ENCODE data around the gene SHPK.
"Not testable (repeated sequence)": the region's sequence is repeated elsewhere in the genome, so short reads cannot be mapped to it uniquely, and the experiment has no call there.

Gene SHPK

DNA sequence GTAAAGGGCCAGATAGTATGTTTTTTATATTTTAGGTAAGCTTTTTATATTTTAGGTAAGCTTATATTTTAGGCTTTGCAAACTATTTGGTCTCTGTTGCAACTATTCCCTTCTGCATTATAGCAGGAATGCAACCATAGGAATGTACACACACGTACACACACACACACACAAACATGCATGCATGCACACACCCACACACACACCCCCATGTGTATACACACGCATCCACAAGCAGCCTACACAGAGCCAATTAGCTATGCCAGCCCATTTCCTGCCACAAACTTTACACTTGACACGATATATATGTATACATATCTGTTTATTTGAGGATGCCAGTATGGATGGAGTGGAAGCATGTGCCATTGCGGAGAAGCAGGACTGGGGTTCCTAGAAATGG, 70.9 kb downstream of the SHPK start:
- H3K4me3 Mint-ChIP-seq, result no peak overlapping the region
- ATAC-seq, result no peak
- H3K4me1 Mint-ChIP-seq, result peaks cover 20% of the 10 kb centered on the region
- H3K27ac Mint-ChIP-seq, result no peak overlapping the region
- H3K27me3 Mint-ChIP-seq, result no peaks in the 10 kb centered on the region
- H3K9me3 Mint-ChIP-seq, result no peaks in the 10 kb centered on the region
- peaks cover 21% of the 10 kb centered on the region for H3K36me3 Mint-ChIP-seq

DNA sequence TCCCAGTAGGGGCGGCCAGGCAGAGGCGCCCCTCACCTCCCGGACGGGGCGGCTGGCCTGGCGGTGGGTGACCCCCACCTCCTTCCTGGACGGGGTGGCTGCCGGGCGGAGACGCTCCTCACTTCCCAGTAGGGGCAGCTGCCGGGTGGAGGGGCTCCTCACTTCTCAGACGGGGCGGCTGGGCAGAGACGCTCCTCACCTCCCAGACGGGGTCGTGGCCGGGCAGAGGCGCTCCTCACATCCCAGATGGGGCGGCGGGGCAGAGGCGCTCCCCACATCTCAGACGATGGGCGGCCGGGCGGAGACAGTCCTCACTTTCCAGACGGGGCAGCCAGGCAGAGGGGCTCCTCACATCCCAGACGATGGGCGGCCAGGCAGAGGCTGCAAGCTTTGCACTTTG, 71.8 kb downstream of the SHPK start:
- H3K9me3 Mint-ChIP-seq, H3K27ac Mint-ChIP-seq, H3K27me3 Mint-ChIP-seq, H3K4me3 Mint-ChIP-seq, ATAC-seq: not testable (repeated sequence)
- Mint-ChIP-seq H3K4me1 (peaks cover 26% of the 10 kb centered on the region), H3K36me3 (peaks cover 15% of the 10 kb centered on the region)

DNA sequence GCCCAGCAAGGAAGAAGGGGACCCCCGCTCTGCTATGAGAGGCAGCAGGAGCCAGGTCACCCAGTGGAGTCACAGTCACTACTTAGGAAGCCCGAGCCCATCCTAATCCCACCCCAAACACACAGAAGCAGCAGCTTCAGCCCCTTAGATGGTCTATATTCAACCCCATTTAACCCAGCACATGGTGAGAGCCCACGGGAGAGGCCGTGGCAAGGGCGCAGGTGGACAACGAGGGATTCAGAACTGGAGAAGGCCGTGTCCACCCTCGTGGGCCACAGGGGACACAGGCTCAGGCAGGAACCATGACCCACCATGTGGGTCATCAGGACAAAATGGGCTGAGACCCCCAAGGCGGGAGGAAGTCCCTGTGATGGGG, 76.8 kb downstream of the SHPK start:
- Mint-ChIP-seq H3K9me3 (no peaks in the 10 kb centered on the region), H3K36me3 (peaks cover 14% of the 10 kb centered on the region), H3K4me3 (peak overlapping the region; percentile 94), H3K4me1 (peaks cover 69% of the 10 kb centered on the region), H3K27me3 (no peaks in the 10 kb centered on the region), H3K27ac (peak overlapping the region; percentile 90)
- no peak for ATAC-seq

DNA sequence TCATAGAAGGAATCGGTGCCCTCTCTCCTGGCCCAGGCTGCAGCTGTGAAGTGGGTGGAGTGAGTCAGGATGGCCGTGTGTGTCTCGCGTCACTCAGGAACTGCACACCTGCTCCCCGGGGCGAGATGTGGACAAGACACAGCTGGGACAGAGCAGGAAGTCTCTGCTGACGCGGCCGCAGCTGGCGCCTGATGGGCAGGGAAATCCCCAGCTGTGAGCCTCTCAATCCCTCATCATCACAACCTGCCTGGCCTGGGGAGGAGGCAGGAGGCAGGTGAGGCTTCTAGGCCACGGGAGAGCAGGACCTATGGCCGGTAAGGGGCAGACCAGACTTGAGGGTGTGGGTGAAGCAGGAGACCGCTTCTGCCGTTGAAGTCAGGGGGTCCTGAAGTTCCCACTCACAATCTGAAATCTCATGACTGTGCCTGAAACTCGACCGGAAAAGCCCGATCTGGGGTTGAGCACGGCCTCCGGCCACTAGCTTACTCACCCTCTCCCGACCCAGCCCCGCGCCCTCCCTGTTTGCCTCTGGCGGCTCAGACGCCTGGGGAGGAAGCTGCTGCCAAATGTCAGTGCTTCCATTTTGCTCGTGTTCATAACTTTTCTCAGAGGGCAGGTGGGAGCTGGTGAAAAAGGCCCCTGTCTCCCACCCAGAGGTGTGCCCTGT, 77.3 kb downstream of the SHPK start:
- Mint-ChIP-seq H3K36me3 (peaks cover 15% of the 10 kb centered on the region), H3K4me1 (peaks cover 69% of the 10 kb centered on the region), H3K27me3 (no peaks in the 10 kb centered on the region), H3K27ac (peak overlapping the region; percentile 90), H3K9me3 (no peaks in the 10 kb centered on the region), H3K4me3 (peak overlapping the region; percentile 94)
- peak; percentile 89 for ATAC-seq

All from stimulated activated memory B cell treated with anti-CD40 and anti-IgM and Interleukin-4, amounts not matched to agents 10 μg/mL and 1 μg/mL and 100 μg/mL, for 72 hours (primary cell).